Pancreas (tissue), 10 donors: ENCODE results near the gene TAF11L3. TPM values are rescaled to one million over a fixed set of nuclear protein-coding genes. Genes with fewer than 3 reads are reported as not detected.
"Not testable (repeated sequence)": the region's sequence is repeated elsewhere in the genome, so short reads cannot be mapped to it uniquely, and the experiment has no call there.

Source experiments
- ATAC-seq, 4 donors: fragments of 200-7000 bp; cut with Tn5 transposase; one replicate each; pipeline versions ENCODE4 v1.8.0 to v1.9.1; 2020; ENCODE audit warnings: mild to moderate bottlenecking in 4 of 4, moderate library complexity in 4 of 4
- DNase-seq, 6 donors: peaks; one replicate each; pipeline ENCODE4 v3.0.0-alpha.2; 2020
- FAIRE-seq: peaks from 2 replicates; lab custom pipeline; 2012; peaks lifted over from hg19 to GRCh38; lab: Jason Lieb, UNC
- H3K27ac ChIP-seq, 4 donors: fragments of 200-600 bp; sonication (generic); 1 replicate in 3 of 4; 2 replicates in 1 of 4; pipeline versions ENCODE4 v1.5.0 to v1.8.0; 2020
- H3K27me3 ChIP-seq, 4 donors: fragments of 200-600 bp; one replicate each; pipeline ENCODE4 v1.8.0; 2021
- H3K36me3 ChIP-seq, 3 donors: fragments of 200-600 bp; sonication (generic) in 1 of 3; one replicate each; pipeline versions ENCODE4 v1.5.0 to v1.8.0; 2020 to 2021
- H3K4me1 ChIP-seq, 3 donors: fragments of 200-600 bp; one replicate each; pipeline ENCODE4 v1.8.0; 2021
- H3K4me3 ChIP-seq, 4 donors: fragments of 200-600 bp; sonication (generic) in 2 of 4; one replicate each; pipeline versions ENCODE4 v1.5.0 to v1.8.0; 2020 to 2021
- H3K9me3 ChIP-seq, 4 donors: fragments of 200-600 bp; one replicate each; pipeline ENCODE4 v1.8.0; 2021
- CTCF ChIP-seq, 4 donors: fragments of 200-600 bp; sonication (generic) in 3 of 4; IDR thresholded peaks; one replicate each; pipeline versions ENCODE4 v1.5.0 to v1.8.0; 2021; ENCODE audit warnings: antibody characterized with exemption in 4 of 4
- WGBS, 2 donors: extraction: QIAGEN DNeasy Blood & Tissue Kit; methylation state at CpG; one replicate each; pipeline ENCODE4 v1.1.7; 2013; 5-methylcytosine and 5-hydroxymethylcytosine counted together
- intact Hi-C, 3 donors: fragments of 100-400 bp; cut with DNase I; formaldehyde crosslinking; loops; one replicate each; pipeline versions ENCODE4 v1.11.1 to v1.14.2; 2022
- polyA plus RNA-seq, 2 donors: library from polyadenylated mRNA; stranded (reverse); fragments of 200-250 nt; gene quantifications; one replicate each; pipeline ENCODE4 v1.2.3, GENCODE V29; 2013
- total RNA-seq, 6 donors: library from RNA; stranded (reverse); fragmentation: NEBNext Ultra II Directional in 4 of 6; extraction: Animal tissue kit (Norgen Biotek cat#: 25700) in 4 of 6; gene quantifications; one replicate each; pipeline versions ENCODE4 v1.2.1 to v1.2.4, GENCODE V29; 2021 to 2023
- donor health status: healthy with polysubstance abuse.
- donor health status: DM: no; HTN: no; CAD: no; lungs with moderate emphysema.
- donor health status: DM: no; HTN: no; CAD: no.
- donor health status: control.
- donor health status: control.
- donor health status: Bipolar disorder and iron deficiency.
- donor health status: DM: yes; HTN: yes; CAD: no.
- donor health status: DM: no; HTN: no; CAD: no.
- donor health status: DM: no; HTN: no; CAD: no.
- donor health status: DM: yes; HTN: yes; CAD: no.

TAF11L3 gene
- total RNA-seq (not detected), polyA plus RNA-seq (not detected)

- intact Hi-C loops, H3K27ac ChIP-seq, DNase-seq, H3K36me3 ChIP-seq, H3K4me1 ChIP-seq, ATAC-seq, H3K27me3 ChIP-seq, H3K9me3 ChIP-seq, H3K4me3 ChIP-seq, FAIRE-seq: not testable (repeated sequence)
- no CpG with 5 or more reads among the region's 15 CpGs for WGBS, 2 donors
These were observed at the start of gene TAF11L3 for GRCh38 chr5:17518067-17518466. Gene TAF11L3, plus strand, starts transcription at chr5:17518367.

- no peak overlapping the region for H3K4me3 ChIP-seq
- TF ChIP-seq CTCF (IDR thresholded peaks at IDR 0.05): no peak
- H3K4me1 ChIP-seq: no peaks in the 10 kb centered on the region
- ATAC-seq (no peak), FAIRE-seq (no peak), DNase-seq (no peak)
- intact Hi-C loops: no loop called here
- H3K27ac ChIP-seq: no peak overlapping the region
- no peaks in the 10 kb centered on the region for H3K27me3 ChIP-seq
- no peaks in the 10 kb centered on the region for H3K36me3 ChIP-seq
- no peaks in the 10 kb centered on the region for H3K9me3 ChIP-seq
These were observed 48.1 kb upstream of the TAF11L3 start for GRCh38 chr5:17470064-17470463.

GRCh38 chr5:17475064-17475463 is 43.1 kb upstream of the TAF11L3 start:
- H3K27ac ChIP-seq, H3K27me3 ChIP-seq, H3K36me3 ChIP-seq, H3K4me1 ChIP-seq, FAIRE-seq, H3K9me3 ChIP-seq, ATAC-seq, DNase-seq, H3K4me3 ChIP-seq, intact Hi-C loops: not testable (repeated sequence)

- FAIRE-seq (no peak), DNase-seq (no peak), ATAC-seq (no peak)
- Histone ChIP-seq H3K9me3 (no peaks in the 10 kb centered on the region), H3K36me3 (no peaks in the 10 kb centered on the region), H3K4me1 (no peaks in the 10 kb centered on the region), H3K27me3 (no peaks in the 10 kb centered on the region), H3K27ac (no peak overlapping the region), H3K4me3 (no peak overlapping the region)
- TF ChIP-seq CTCF (IDR thresholded peaks at IDR 0.05): no peak
- intact Hi-C loops: no loop called here
- 53 to 66% methylated on average over 3 of the region's 3 CpGs for WGBS, 2 donors
These were observed 41.1 kb upstream of the TAF11L3 start for GRCh38 chr5:17477043-17477442.

- DNase-seq: no peak
- Histone ChIP-seq H3K9me3 (no peaks in the 10 kb centered on the region), H3K36me3 (no peaks in the 10 kb centered on the region), H3K4me1 (no peaks in the 10 kb centered on the region), H3K4me3 (no peak overlapping the region), H3K27ac (no peak overlapping the region), H3K27me3 (no peaks in the 10 kb centered on the region)
- WGBS, 2 donors: 56 to 58% methylated on average over 7 of the region's 7 CpGs
- no peak for ATAC-seq
- no peak for TF ChIP-seq CTCF (IDR thresholded peaks at IDR 0.05)
- intact Hi-C loops: no loop called here
- FAIRE-seq: no peak
These were observed 40.4 kb upstream of the TAF11L3 start for GRCh38 chr5:17477573-17478265.

- no peak overlapping the region for H3K27ac ChIP-seq
- H3K4me3 ChIP-seq: no peak overlapping the region
- no peak for DNase-seq
- no peaks in the 10 kb centered on the region for H3K36me3 ChIP-seq
- 50 to 60% methylated on average over 4 of the region's 4 CpGs for WGBS, 2 donors
- H3K27me3 ChIP-seq: peaks cover 0 to 9% (median 0%) of the 10 kb centered on the region in 4 donors
- H3K9me3 ChIP-seq: no peaks in the 10 kb centered on the region
- ATAC-seq: no peak
- no peaks in the 10 kb centered on the region for H3K4me1 ChIP-seq
- no peak for TF ChIP-seq CTCF (IDR thresholded peaks at IDR 0.05)
- intact Hi-C loops: no loop called here
- no peak for FAIRE-seq
These were observed 36.8 kb upstream of the TAF11L3 start for GRCh38 chr5:17481378-17481777.
